Ascending aorta (tissue), 2 donors: ENCODE measurements around the gene ZMIZ1. TPM values are rescaled to one million over a fixed set of nuclear protein-coding genes. Genes with fewer than 3 reads are reported as not detected.

Experiments used
- DNase-seq, 2 donors: peaks; one replicate each; pipeline ENCODE4 v3.0.0-alpha.2; 2019; ENCODE audit warnings: low spot score in 2 of 2
- H3K27ac ChIP-seq, 2 donors: fragments of 200-600 bp; sonication (generic); one replicate each; pipeline ENCODE4 v1.5.1; 2016 to 2017; ENCODE audit warnings: mild to moderate bottlenecking in 1 of 2
- H3K27me3 ChIP-seq: fragments of 200-600 bp; sonication (generic); one replicate; pipeline ENCODE4 v1.5.1; 2017
- H3K36me3 ChIP-seq, 2 donors: fragments of 200-600 bp; sonication (generic); one replicate each; pipeline ENCODE4 v1.5.1; 2016
- H3K4me1 ChIP-seq, 2 donors: fragments of 200-600 bp; sonication (generic); one replicate each; pipeline ENCODE4 v1.5.1; 2016 to 2017; ENCODE audit warnings: mild to moderate bottlenecking in 1 of 2
- H3K4me3 ChIP-seq, 2 donors: fragments of 200-600 bp; sonication (generic); one replicate each; pipeline ENCODE4 v1.5.1; 2016 to 2017; ENCODE audit warnings: mild to moderate bottlenecking in 1 of 2
- H3K9me3 ChIP-seq, 2 donors: fragments of 200-600 bp; sonication (generic); one replicate each; pipeline ENCODE4 v1.5.1; 2016
- intact Hi-C: fragments of 100-400 bp; cut with DNase I; formaldehyde crosslinking; loops from one replicate; pipeline ENCODE4 v1.15.1; 2023
- total RNA-seq: library from RNA; depleted of rRNA; stranded (reverse); fragments of >200 nt; gene quantifications from one replicate; pipeline ENCODE4 v1.1.0, GENCODE V29; 2016
- TF ChIP-seq, protein P1 (sequence below), 3 experiments: fragments of 200-600 bp in 2 of 3; fragments of 450-650 bp in 1 of 3; sonication (generic) in 2 of 3; IDR thresholded peaks; one replicate each; pipeline ENCODE4 v1.5.1; 2016 to 2019; ENCODE audit warnings: antibody characterized with exemption in 3 of 3, mild to moderate bottlenecking in 1 of 3, moderate library complexity in 1 of 3

Gene ZMIZ1
- total RNA-seq, 1 donor from 2014 or later: 96.2 TPM

DNA sequence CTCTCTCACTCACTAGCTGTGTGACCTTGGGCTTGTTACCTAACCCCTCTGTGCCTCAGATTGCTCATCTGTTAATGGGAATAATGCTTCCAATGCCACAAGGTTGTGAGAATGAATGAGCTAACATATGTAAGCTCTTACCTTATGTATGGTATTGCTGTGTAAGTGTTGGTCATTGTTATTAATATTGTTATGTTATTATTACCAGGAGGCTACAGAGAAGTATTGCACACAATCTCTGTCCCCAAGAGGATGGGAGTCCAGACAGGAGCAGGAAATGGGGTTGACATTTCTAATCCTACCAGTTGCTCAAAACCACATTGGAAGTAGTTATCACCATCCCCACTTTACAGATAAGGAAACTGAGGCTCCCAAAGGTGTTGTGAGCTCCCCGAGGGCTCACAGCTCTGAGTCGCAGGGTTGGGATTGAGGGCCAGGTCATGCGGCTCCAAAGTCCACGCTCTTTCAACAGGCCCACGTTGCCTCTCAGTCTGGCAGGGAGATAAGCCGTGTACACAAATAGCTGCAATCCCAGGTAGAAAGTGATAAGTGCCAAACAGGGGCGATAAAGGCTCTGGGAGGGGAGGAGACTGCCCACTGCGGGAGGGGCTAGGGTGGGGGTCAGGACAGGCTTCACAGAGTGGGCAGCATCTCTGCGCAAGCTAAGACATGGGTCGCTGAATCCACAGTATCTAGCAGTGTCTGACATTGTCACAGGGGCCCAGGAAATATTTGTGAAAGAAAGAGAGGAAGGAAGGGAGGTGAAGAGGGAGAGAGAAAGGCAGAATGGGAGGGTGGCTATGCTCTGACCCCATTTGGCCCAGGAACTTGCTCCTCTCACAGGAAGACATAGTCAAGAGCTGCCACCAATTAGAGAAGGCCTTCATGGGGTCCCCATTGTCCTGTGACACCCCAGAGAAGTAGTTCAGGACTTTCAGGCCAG lies 9.6 kb upstream of the ZMIZ1 start:
- Histone ChIP-seq H3K36me3 (no peaks in the 10 kb centered on the region), H3K27ac (no peak overlapping the region), H3K4me3 (no peak overlapping the region), H3K4me1 (no peaks in the 10 kb centered on the region), H3K27me3 (no peaks in the 10 kb centered on the region), H3K9me3 (no peaks in the 10 kb centered on the region)
- TF ChIP-seq, protein P1, sequence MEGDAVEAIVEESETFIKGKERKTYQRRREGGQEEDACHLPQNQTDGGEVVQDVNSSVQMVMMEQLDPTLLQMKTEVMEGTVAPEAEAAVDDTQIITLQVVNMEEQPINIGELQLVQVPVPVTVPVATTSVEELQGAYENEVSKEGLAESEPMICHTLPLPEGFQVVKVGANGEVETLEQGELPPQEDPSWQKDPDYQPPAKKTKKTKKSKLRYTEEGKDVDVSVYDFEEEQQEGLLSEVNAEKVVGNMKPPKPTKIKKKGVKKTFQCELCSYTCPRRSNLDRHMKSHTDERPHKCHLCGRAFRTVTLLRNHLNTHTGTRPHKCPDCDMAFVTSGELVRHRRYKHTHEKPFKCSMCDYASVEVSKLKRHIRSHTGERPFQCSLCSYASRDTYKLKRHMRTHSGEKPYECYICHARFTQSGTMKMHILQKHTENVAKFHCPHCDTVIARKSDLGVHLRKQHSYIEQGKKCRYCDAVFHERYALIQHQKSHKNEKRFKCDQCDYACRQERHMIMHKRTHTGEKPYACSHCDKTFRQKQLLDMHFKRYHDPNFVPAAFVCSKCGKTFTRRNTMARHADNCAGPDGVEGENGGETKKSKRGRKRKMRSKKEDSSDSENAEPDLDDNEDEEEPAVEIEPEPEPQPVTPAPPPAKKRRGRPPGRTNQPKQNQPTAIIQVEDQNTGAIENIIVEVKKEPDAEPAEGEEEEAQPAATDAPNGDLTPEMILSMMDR (IDR thresholded peaks at IDR 0.05): no peak
- intact Hi-C loops: no loop called here
- DNase-seq: peak in 1 of 2 donors; percentile 21

DNA sequence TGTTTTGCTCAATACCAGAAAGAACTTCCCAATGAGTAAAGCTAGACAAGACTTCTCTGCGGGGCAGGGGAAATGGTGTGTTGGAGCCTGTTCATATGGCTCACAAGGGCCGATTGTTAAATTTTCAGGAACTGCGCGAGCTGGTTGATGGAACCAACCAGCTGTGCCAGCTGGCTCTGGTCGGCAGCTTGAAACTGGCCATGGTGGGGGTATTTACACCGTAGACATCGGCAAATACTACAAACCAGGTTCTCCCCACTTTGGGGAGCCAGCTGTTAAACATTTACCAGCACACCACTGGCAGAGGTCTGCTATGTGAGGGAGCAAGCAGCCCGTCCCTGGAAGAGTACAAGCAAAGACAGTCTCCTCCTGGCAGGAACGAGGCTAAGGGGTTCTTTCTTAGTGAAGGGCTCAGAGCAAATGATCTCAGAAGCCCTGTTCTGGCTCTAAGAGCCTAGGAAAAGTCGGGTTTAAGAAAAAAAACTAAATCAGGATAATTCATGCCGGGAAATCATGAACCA lies 8.8 kb upstream of the ZMIZ1 start:
- Histone ChIP-seq H3K27me3 (no peaks in the 10 kb centered on the region), H3K9me3 (no peaks in the 10 kb centered on the region), H3K4me1 (no peaks in the 10 kb centered on the region), H3K4me3 (no peak overlapping the region), H3K36me3 (no peaks in the 10 kb centered on the region), H3K27ac (no peak overlapping the region)
- TF ChIP-seq, protein P1 (IDR thresholded peaks at IDR 0.05): no peak
- DNase-seq: peak in 1 of 2 donors; percentile 11
- intact Hi-C loops: loop anchor here (10.0 kb wide), 2 partner anchors 515 to 1015 kb away; no protein-coding TSS in a partner anchor

DNA sequence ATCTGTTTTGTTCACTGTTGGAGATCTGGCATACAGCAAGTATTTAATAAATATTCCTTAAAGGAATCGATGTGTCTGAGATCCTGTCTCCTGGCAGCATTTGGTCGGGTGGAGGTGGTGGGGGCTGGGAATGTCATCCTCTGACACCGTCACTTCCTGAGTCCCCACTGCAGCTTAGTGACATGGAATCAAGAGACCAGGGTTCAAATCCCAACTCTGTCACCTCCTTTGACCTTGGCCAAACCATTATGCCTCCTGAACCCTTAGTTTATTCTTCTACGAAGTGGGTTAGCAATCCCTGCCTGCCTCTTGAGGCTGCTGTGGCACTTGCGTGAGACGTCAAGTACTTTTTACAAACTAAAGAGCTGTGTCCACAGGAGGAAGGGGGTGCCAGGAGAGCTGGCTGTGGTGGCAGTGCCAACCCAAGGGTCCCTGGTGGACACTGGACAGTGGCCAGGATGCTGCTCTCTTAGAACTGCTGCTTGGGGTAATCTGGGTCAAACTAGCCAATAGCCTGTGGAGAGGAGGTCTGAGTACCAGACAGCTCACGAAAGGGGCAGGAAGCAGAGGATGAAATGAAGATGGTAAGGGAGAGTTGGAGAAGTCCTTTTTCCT lies 8.0 kb upstream of the ZMIZ1 start:
- Histone ChIP-seq H3K4me3 (no peak overlapping the region), H3K4me1 (no peaks in the 10 kb centered on the region), H3K27ac (no peak overlapping the region), H3K9me3 (no peaks in the 10 kb centered on the region), H3K36me3 (no peaks in the 10 kb centered on the region), H3K27me3 (no peaks in the 10 kb centered on the region)
- TF ChIP-seq, protein P1 (IDR thresholded peaks at IDR 0.05): no peak
- intact Hi-C loops: loop anchor here (10.0 kb wide), 2 partner anchors 516 to 1016 kb away; no protein-coding TSS in a partner anchor
- DNase-seq: peak in 1 of 2 donors; percentile 38

DNA sequence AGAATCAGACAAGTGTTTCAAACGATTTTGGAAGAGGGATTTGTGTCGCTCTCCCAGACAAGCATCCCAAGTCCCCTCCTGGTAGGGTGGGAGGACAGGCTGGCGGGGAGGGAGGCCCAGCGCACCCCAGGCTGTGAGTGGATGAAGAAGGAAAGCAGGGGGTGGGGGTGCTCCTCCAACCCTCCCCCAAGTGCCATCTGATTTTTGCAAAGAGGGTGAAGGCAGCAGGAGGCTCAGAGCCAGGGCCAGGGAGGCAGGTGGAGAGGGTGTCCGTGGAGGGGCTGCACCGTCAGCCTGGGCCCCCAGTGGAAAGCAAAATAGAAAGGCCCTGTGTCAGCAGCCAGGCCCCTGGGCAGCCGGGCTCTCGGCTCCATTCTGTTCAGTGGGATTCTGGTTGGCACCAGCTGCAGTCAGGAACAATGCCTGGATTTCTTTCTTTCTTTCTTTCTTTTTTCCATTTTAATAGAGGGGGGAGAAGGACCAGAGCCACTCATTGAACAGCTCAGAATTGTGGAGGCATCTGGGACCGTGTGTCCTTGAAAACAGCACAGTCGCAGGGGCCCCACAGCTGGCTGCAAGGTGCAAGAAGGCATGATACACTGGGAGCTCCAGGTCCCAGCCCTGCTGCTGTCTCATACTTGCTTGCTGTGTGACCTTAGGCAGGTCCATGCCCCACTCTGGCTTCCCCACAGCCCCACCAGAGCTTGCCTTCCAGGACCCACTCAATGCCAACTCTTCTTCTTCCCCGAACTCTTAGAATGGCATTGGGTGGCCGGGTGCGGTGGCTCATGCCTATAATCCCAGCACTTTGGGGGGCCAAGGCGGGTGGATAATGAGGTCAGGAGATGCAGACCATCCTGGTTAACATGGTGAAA lies 7.1 kb upstream of the ZMIZ1 start:
- Histone ChIP-seq H3K27me3 (no peaks in the 10 kb centered on the region), H3K4me1 (peaks cover 0 to 2% of the 10 kb centered on the region in 2 donors), H3K9me3 (no peaks in the 10 kb centered on the region), H3K27ac (no peak overlapping the region), H3K36me3 (no peaks in the 10 kb centered on the region), H3K4me3 (no peak overlapping the region)
- TF ChIP-seq, protein P1 (IDR thresholded peaks at IDR 0.05): no peak
- peak in 1 of 2 donors; percentile 38 for DNase-seq
- intact Hi-C loops: loop anchor here (10.0 kb wide), 2 partner anchors 517 to 1017 kb away; no protein-coding TSS in a partner anchor

DNA sequence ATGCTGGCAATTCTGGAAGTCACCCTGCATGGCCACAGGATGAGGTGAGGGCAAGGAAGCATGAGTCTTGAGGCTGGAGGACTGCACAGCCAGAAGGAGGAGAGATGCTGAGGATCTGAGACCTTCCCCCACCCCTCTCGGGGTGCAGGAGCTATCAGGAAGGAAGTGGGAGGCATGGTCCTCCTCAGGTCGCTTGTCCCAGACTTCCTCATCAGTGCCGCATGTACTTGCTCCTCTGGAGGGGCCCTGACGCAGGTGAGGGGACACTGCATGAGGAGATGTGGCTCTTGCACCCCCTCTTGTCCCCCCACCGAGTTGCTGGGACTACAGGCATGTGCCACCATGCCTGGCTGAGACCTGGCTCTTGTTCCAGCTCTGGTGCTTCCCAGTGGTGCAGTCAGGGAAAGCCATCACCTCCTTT lies 5.7 kb upstream of the ZMIZ1 start:
- Histone ChIP-seq H3K4me3 (no peak overlapping the region), H3K9me3 (no peaks in the 10 kb centered on the region), H3K27me3 (no peaks in the 10 kb centered on the region), H3K27ac (no peak overlapping the region), H3K4me1 (peaks cover 0 to 9% of the 10 kb centered on the region in 2 donors), H3K36me3 (no peaks in the 10 kb centered on the region)
- intact Hi-C loops: loop anchor here (10.0 kb wide), 2 partner anchors 518 to 1018 kb away; no protein-coding TSS in a partner anchor
- DNase-seq: peak in 1 of 2 donors; percentile 53
- TF ChIP-seq, protein P1 (IDR thresholded peaks at IDR 0.05): no peak
